Immature natural killer cell (primary cell): ENCODE data around the gene ARL3. TPM values are rescaled to one million over a fixed set of nuclear protein-coding genes. Genes with fewer than 3 reads are reported as not detected.
"Not testable (repeated sequence)": the region's sequence is repeated elsewhere in the genome, so short reads cannot be mapped to it uniquely, and the experiment has no call there.

Experiments used
- DNase-seq, 3 donors: peaks; one replicate each; pipeline ENCODE4 v3.0.0; 2022; ENCODE audit warnings: mixed read lengths in 1 of 3
- H3K27ac Mint-ChIP-seq, 6 donors: one replicate each; pipeline ENCODE4 v1.8.0; 2020; ENCODE audit warnings: mixed read lengths in 6 of 6, mild to moderate bottlenecking in 5 of 6, inconsistent platforms in 4 of 6, moderate library complexity in 3 of 6
- H3K27me3 Mint-ChIP-seq, 3 donors: one replicate each; pipeline ENCODE4 v1.8.0; 2020 to 2021; ENCODE audit warnings: low read depth in 3 of 3, mild to moderate bottlenecking in 3 of 3, mixed read lengths in 3 of 3, moderate library complexity in 3 of 3, inconsistent platforms in 1 of 3
- H3K36me3 Mint-ChIP-seq, 3 donors: one replicate each; pipeline ENCODE4 v1.8.0; 2020; ENCODE audit warnings: mixed read lengths in 3 of 3, inconsistent platforms in 2 of 3, mild to moderate bottlenecking in 2 of 3
- H3K4me1 Mint-ChIP-seq, 2 donors: one replicate each; pipeline ENCODE4 v1.8.0; 2020; ENCODE audit warnings: inconsistent platforms in 2 of 2, mild to moderate bottlenecking in 2 of 2, mixed read lengths in 2 of 2, moderate library complexity in 1 of 2
- H3K4me3 Mint-ChIP-seq, 5 donors: one replicate each; pipeline ENCODE4 v1.8.0; 2020; ENCODE audit warnings: mild to moderate bottlenecking in 5 of 5, mixed read lengths in 5 of 5, inconsistent platforms in 3 of 5, moderate library complexity in 3 of 5
- H3K9me3 Mint-ChIP-seq, 6 donors: one replicate each; pipeline ENCODE4 v1.8.0; 2020; ENCODE audit warnings: mild to moderate bottlenecking in 6 of 6, mixed read lengths in 6 of 6, inconsistent platforms in 4 of 6, moderate library complexity in 3 of 6
- polyA plus RNA-seq, 3 donors: library from polyadenylated mRNA; unstranded; fragments of 300-500 nt; fragmentation: Illumina TruSeq; gene quantifications; one replicate each; pipeline ENCODE4 v1.2.3, GENCODE V29; 2021

The ARL3 gene
- polyA plus RNA-seq, 3 donors from 2014 or later, result 2.6 to 3.9 (median 3.6) TPM

DNA sequence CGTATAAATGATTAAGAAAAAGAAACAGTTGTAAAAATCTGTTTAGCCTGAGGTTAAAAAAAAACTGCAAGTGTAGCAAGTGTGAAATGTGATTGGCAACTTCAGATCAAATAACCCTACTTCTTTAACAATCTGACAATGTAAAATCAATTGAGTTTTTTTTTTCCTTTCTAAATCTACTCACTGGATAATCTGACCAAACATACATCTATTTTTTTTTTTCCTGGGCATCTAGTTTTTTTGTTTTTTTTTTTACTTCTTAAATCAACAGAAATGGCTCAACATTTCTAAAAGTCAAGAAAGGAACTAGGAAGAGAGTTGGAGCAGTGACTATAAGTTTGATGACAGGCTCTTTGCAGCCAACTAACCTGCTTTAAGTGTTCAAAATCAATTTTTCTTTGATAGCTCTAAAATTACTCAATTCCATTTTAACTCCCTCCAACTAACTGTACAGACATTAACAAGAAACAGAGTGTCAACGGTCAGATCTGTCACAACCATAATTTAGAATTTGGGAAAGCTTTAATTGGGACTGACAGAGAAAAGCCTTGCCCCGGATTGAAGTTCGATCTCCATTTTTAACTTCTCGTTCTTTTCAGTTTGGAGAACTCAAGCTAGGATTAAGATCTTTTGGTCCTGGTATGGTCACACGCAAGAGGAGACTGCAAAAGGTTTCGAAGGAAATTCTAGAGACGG lies 1.2 kb downstream of the ARL3 start:
- no peak for DNase-seq
- Mint-ChIP-seq H3K27me3 (peaks cover 0 to 6% (median 5%) of the 10 kb centered on the region in 3 donors), H3K9me3 (no peaks in the 10 kb centered on the region), H3K27ac (peak overlapping the region; percentile 57 to 93 (median 87)), H3K4me3 (peak overlapping the region; percentile 86 to 97 (median 91)), H3K4me1 (peaks cover 24 to 29% of the 10 kb centered on the region in 2 donors), H3K36me3 (peaks cover 0 to 3% (median 0%) of the 10 kb centered on the region in 3 donors)

DNA sequence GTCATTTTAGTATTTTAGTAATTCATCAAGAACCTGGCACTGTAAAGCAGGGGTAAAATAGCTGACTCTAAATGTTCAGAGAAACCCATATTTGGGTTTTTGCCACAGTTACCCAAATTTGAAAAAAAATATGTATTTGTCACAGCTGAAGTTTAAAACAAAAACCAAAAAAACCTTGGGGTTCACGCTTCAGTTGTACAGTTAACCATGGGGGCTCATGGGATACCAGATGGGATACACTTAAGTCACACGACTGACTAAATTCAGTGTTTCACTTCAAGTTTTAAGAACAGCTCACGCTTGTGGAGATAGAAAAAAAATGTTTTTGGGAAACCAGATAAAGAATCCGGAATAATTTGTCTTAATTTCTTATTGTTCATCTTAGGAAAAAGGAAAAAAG lies 2.1 kb downstream of the ARL3 start:
- H3K9me3 Mint-ChIP-seq, result no peaks in the 10 kb centered on the region
- no peak for DNase-seq
- peak overlapping the region in 1 of 6 donors; percentile 40 for H3K27ac Mint-ChIP-seq
- H3K4me1 Mint-ChIP-seq, result peaks cover 24 to 34% of the 10 kb centered on the region in 2 donors
- peaks cover 0 to 6% (median 5%) of the 10 kb centered on the region in 3 donors for H3K27me3 Mint-ChIP-seq
- H3K36me3 Mint-ChIP-seq, result no peaks in the 10 kb centered on the region
- peak overlapping the region in 1 of 5 donors; percentile 91 for H3K4me3 Mint-ChIP-seq

GRCh38 chr10:102710609-102711008 lies 3.6 kb downstream of the ARL3 start:
- no peaks in the 10 kb centered on the region for H3K36me3 Mint-ChIP-seq
- H3K4me3 Mint-ChIP-seq, result peak overlapping the region in 1 of 5 donors; percentile 67
- H3K27ac Mint-ChIP-seq, result peak overlapping the region in 3 of 6 donors; percentile 42 to 75 (median 43)
- H3K9me3 Mint-ChIP-seq, result no peaks in the 10 kb centered on the region
- H3K27me3 Mint-ChIP-seq, result peaks cover 0 to 6% (median 5%) of the 10 kb centered on the region in 3 donors
- DNase-seq, result no peak
- H3K4me1 Mint-ChIP-seq, result peaks cover 19 to 32% of the 10 kb centered on the region in 2 donors

GRCh38 chr10:102705531-102705930 lies 8.7 kb downstream of the ARL3 start:
- Mint-ChIP-seq H3K27ac (peak overlapping the region in 1 of 6 donors; percentile 45), H3K4me1 (peaks cover 0 to 21% of the 10 kb centered on the region in 2 donors), H3K9me3 (no peaks in the 10 kb centered on the region), H3K36me3 (peaks cover 0 to 7% (median 6%) of the 10 kb centered on the region in 3 donors), H3K4me3 (no peak overlapping the region), H3K27me3 (no peaks in the 10 kb centered on the region)
- no peak for DNase-seq

DNA sequence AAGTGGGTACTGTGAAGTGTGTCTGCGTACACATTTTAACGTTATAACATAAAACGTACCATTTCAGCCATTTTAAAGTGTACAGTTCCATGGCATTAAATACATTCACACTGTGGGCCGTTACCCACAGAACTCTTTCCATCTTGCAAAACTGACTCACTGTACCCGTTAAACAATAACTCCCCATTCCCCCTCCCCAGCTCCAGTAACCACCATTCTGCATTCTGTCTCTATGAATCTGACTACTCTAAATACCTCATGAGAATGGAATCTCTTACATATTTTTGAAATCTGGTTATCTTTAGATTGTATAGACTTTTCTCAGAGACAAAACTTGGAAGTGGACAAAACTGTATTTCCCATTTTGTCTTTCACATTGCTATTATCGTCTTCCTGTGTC lies 9.3 kb downstream of the ARL3 start:
- Mint-ChIP-seq H3K4me3 (no peak overlapping the region), H3K27me3 (no peaks in the 10 kb centered on the region), H3K4me1 (peaks cover 0 to 20% of the 10 kb centered on the region in 2 donors), H3K27ac (peak overlapping the region in 2 of 6 donors; percentile 27 to 45), H3K36me3 (peaks cover under 1 to 7% (median 6%) of the 10 kb centered on the region in 3 donors), H3K9me3 (no peaks in the 10 kb centered on the region)
- no peak for DNase-seq

DNA sequence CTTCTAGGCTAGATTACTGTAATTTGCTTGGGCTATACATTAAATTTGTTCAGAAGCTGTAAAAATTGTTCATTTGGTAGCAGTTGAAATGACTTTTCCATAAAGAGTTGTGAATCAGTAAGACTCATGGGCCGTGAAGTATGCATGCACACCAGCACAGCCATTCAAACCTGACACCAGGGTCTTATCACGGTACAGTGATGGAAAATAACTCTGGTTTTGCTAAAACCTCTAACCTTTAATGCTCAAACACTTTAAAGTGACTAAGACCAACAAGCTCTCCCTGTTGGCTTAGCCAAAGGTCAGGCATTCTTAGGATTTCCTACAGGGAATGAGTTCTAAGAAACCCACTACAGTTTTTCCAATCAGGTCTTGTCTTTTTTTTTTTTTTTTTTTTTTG lies 11.5 kb downstream of the ARL3 start:
- Mint-ChIP-seq H3K4me3 (no peak overlapping the region), H3K9me3 (no peaks in the 10 kb centered on the region), H3K36me3 (peaks cover 18 to 20% (median 19%) of the 10 kb centered on the region in 3 donors), H3K4me1 (peaks cover 0 to 20% of the 10 kb centered on the region in 2 donors), H3K27me3 (no peaks in the 10 kb centered on the region), H3K27ac (no peak overlapping the region)
- DNase-seq, result no peak

GRCh38 chr10:102701796-102702195 lies 12.4 kb downstream of the ARL3 start:
- Mint-ChIP-seq H3K9me3 (no peaks in the 10 kb centered on the region), H3K4me3 (no peak overlapping the region), H3K4me1 (peaks cover 0 to 13% of the 10 kb centered on the region in 2 donors), H3K27me3 (no peaks in the 10 kb centered on the region), H3K27ac (no peak overlapping the region), H3K36me3 (peaks cover 23 to 25% (median 24%) of the 10 kb centered on the region in 3 donors)
- DNase-seq, result no peak

- Mint-ChIP-seq H3K4me3 (no peak overlapping the region), H3K36me3 (peaks cover 28 to 29% (median 29%) of the 10 kb centered on the region in 3 donors), H3K27me3 (no peaks in the 10 kb centered on the region), H3K27ac (no peak overlapping the region), H3K9me3 (no peaks in the 10 kb centered on the region), H3K4me1 (peaks cover 0 to 13% of the 10 kb centered on the region in 2 donors)
- DNase-seq, result no peak
Measured at GRCh38 chr10:102701272-102701671, 12.9 kb downstream of the ARL3 start.

DNA sequence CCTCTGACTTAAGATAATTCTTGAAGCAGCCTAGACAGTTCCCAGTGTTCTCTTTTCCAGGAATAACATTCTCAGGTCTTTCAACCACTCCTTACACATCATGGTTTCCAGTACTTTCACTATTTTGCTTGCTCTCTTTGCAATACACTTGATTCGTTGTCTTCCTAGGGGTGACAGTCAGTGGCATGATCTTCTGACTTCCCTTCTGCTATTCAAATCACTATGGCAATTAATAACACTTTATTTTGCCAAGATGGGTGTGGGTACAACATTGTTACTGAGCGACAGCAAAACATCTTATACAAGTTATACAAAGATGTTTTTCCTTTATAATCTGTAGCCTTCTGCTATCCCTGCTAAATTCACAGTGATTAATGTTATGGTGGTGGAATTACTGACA lies 15.3 kb downstream of the ARL3 start:
- DNase-seq, result no peak
- Mint-ChIP-seq H3K4me3 (no peak overlapping the region), H3K27me3 (no peaks in the 10 kb centered on the region), H3K4me1 (no peaks in the 10 kb centered on the region), H3K9me3 (no peaks in the 10 kb centered on the region), H3K27ac (no peak overlapping the region), H3K36me3 (peaks cover 22 to 28% (median 26%) of the 10 kb centered on the region in 3 donors)

- DNase-seq, result no peak
- Mint-ChIP-seq H3K27me3 (no peaks in the 10 kb centered on the region), H3K4me1 (no peaks in the 10 kb centered on the region), H3K4me3 (no peak overlapping the region), H3K36me3 (peaks cover 22 to 31% (median 26%) of the 10 kb centered on the region in 3 donors), H3K27ac (no peak overlapping the region), H3K9me3 (no peaks in the 10 kb centered on the region)
Measured at GRCh38 chr10:102696736-102697135, 17.5 kb downstream of the ARL3 start.

GRCh38 chr10:102695401-102695800 lies 18.8 kb downstream of the ARL3 start:
- not testable (repeated sequence) for H3K4me1 Mint-ChIP-seq, H3K27me3 Mint-ChIP-seq, H3K4me3 Mint-ChIP-seq, H3K9me3 Mint-ChIP-seq, DNase-seq, H3K27ac Mint-ChIP-seq
- peaks cover 22 to 31% (median 26%) of the 10 kb centered on the region in 3 donors for H3K36me3 Mint-ChIP-seq

DNA sequence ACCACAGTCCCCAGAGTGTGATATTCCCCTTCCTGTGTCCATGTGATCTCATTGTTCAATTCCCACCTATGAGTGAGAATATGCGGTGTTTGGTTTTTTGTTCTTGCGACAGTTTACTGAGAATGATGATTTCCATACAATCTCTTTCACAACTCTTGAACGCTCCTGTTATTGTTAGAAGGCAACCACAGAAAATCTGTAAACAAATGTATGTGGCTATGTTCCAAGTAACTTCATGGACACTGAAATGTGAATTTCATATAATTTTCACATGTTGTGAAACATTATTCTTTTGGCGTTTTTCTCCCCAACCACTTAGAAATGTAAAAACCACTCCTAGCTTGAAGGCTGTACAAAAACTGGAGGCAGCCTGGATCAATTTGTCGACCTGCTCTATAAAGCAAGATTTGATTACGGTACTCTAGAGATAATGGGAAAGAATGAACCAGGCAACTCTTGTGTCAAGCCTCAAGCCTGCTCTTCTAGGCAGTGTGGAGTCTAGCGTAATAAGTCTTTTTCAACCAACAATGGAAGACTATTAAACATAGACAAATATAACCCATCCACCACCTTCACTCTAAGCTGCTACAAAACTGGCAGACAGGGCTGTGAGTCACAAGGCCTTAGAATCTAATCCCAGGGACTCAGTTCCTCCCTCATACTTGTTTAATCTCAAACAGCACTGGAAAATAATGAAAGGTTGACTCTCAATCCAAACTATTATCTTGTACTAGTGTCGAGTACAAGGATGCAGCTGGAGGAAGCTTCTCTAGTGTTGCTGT lies 22.7 kb downstream of the ARL3 start:
- Mint-ChIP-seq H3K27ac (no peak overlapping the region), H3K4me3 (no peak overlapping the region), H3K27me3 (no peaks in the 10 kb centered on the region), H3K9me3 (no peaks in the 10 kb centered on the region), H3K4me1 (no peaks in the 10 kb centered on the region), H3K36me3 (peaks cover 1 to 9% (median 5%) of the 10 kb centered on the region in 3 donors)
- DNase-seq, result no peak

DNA sequence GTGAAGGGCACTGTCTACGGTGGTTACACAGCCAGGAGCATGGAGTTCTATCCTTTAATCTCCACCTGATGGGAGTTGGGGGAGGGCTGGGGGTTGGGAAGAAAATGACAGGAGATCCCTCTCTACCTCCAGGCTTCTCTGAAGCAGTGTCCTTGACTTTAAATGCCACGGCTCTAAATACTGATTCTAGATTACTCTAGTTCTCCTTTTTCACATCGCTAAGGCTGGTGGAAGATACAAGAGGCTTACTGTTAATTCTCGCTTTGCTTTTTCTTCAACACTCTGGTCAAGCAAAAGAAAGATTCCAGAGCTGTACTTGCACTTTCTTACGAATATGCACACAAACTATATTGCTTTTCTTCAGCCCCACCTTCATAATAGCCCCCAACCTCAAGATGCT lies 30.5 kb downstream of the ARL3 start:
- peaks cover 0 to 2% (median 0%) of the 10 kb centered on the region in 3 donors for H3K27me3 Mint-ChIP-seq

DNA sequence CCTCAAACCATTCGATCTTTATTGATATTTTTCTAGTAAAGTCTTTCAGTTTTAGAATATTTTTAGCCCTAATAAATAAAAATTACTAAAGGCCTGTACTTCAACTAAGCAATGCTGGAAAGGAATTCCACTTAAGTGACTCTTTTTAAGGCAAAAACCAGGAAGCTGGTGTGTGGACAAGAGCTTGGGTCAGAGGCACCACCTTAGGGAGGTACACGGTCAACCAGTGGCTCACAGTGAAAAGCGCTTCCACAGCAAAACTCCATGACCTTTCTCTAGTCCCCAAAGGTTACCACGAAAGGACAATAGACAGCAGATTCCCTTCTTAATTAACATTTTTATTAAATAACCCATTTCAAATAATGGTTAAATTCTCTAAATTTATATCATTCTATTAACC lies 31.2 kb downstream of the ARL3 start:
- peaks cover 11 to 13% of the 10 kb centered on the region in 2 donors for H3K4me1 Mint-ChIP-seq
- no peaks in the 10 kb centered on the region for H3K9me3 Mint-ChIP-seq
- no peak overlapping the region for H3K27ac Mint-ChIP-seq
- peaks cover 0 to 2% (median 0%) of the 10 kb centered on the region in 3 donors for H3K27me3 Mint-ChIP-seq
- H3K4me3 Mint-ChIP-seq, result no peak overlapping the region
- no peak for DNase-seq
- H3K36me3 Mint-ChIP-seq, result peaks cover 6 to 9% (median 8%) of the 10 kb centered on the region in 3 donors

More for the DNA sequence above, 30.5 kb downstream of the ARL3 start:
- Mint-ChIP-seq H3K9me3 (no peaks in the 10 kb centered on the region), H3K4me1 (peaks cover 5 to 6% of the 10 kb centered on the region in 2 donors), H3K36me3 (peaks cover 6 to 9% (median 8%) of the 10 kb centered on the region in 3 donors), H3K4me3 (no peak overlapping the region), H3K27ac (peak overlapping the region in 2 of 6 donors; percentile 3 to 15)
- no peak for DNase-seq
